ENCODE results near the gene AP2B1.

- TF ChIP-seq EGR1 (IDR thresholded peaks at IDR 0.05; ENCODE audit: low read depth in 2 of 2) = no peak
- no peak for TF ChIP-seq CTCF (IDR thresholded peaks at IDR 0.05; ENCODE audit: low read depth, low read length, missing input control)
These were observed 18.6 kb upstream of the AP2B1 start for GRCh38 chr17:35568561-35568960.

All from liver (tissue), 3 donors.